Body of pancreas (tissue), 4 donors: ENCODE data around the gene TOX2.

ENCODE experiments used
- CTCF ChIP-seq, 7 experiments: fragments of 450-650 bp in 4 of 7; fragments of 200-600 bp in 3 of 7; sonication (generic) in 3 of 7; IDR thresholded peaks; one replicate each; pipeline ENCODE4 v1.5.1; 2016 to 2019; ENCODE audit warnings: antibody characterized with exemption in 7 of 7
- POLR2A ChIP-seq, 3 donors: fragments of 450-650 bp; IDR thresholded peaks; one replicate each; pipeline ENCODE4 v1.6.1; 2016; ENCODE audit warnings: antibody characterized with exemption in 3 of 3, mild to moderate bottlenecking in 2 of 3

- TF ChIP-seq CTCF (IDR thresholded peaks at IDR 0.05) (no peak), POLR2A (IDR thresholded peaks at IDR 0.05) (no peak)
These were observed 29.1 kb downstream of the TOX2 start for GRCh38 chr20:43943725-43944124.
